Breast epithelium (tissue), 4 donors: ENCODE results near the gene OXCT1. TPM values are rescaled to one million over a fixed set of nuclear protein-coding genes. Genes with fewer than 3 reads are reported as not detected.

ENCODE experiments used
- DNase-seq, 2 donors: peaks; one replicate each; pipeline ENCODE4 v3.0.0-alpha.2; 2019; ENCODE audit warnings: low spot score in 2 of 2
- H3K27ac ChIP-seq, 2 donors: fragments of 200-600 bp; sonication (generic) in 1 of 2; one replicate each; pipeline ENCODE4 v1.5.1; 2016 to 2019; ENCODE audit warnings: mild to moderate bottlenecking in 1 of 2
- H3K27me3 ChIP-seq, 2 donors: fragments of 200-600 bp; sonication (generic) in 1 of 2; one replicate each; pipeline versions ENCODE4 v1.5.1 to v1.6.0; 2017 to 2019; ENCODE audit warnings: control low read depth in 1 of 2, mild to moderate bottlenecking in 1 of 2
- H3K36me3 ChIP-seq: fragments of 200-600 bp; one replicate; pipeline ENCODE4 v1.5.1; 2019
- H3K4me1 ChIP-seq, 2 donors: fragments of 200-600 bp; sonication (generic); one replicate each; pipeline ENCODE4 v1.5.1; 2016 to 2019; ENCODE audit warnings: control low read depth in 1 of 2
- H3K4me3 ChIP-seq, 3 donors: fragments of 200-600 bp; sonication (generic); 1 replicate in 2 of 3; 2 replicates in 1 of 3; pipeline ENCODE4 v1.5.1; 2016 to 2019; ENCODE audit warnings: mild to moderate bottlenecking in 3 of 3, moderate library complexity in 2 of 3
- H3K9me3 ChIP-seq, 2 donors: fragments of 200-600 bp; sonication (generic) in 1 of 2; one replicate each; pipeline ENCODE4 v1.5.1; 2016 to 2019; ENCODE audit warnings: control low read depth in 1 of 2
- CTCF ChIP-seq, 3 donors: fragments of 450-650 bp; IDR thresholded peaks; one replicate each; pipeline ENCODE4 v1.5.1; 2016 to 2017; ENCODE audit warnings: antibody characterized with exemption in 3 of 3, mild to moderate bottlenecking in 3 of 3, moderate library complexity in 3 of 3
- POLR2A ChIP-seq: fragments of 450-650 bp; IDR thresholded peaks from one replicate; pipeline ENCODE4 v1.6.1; 2016; ENCODE audit warnings: antibody characterized with exemption, mild to moderate bottlenecking, moderate library complexity
- POLR2AphosphoS5 ChIP-seq, 3 donors: sonication (generic); formaldehyde crosslinking; IDR thresholded peaks; one replicate each; pipeline ENCODE4 v1.6.1; 2017; ENCODE audit warnings: antibody characterized with exemption in 3 of 3
- intact Hi-C: fragments of 100-400 bp; cut with DNase I; formaldehyde crosslinking; loops from one replicate; pipeline ENCODE4 v1.15.1; 2023; ENCODE audit warnings: low total_unique reads
- total RNA-seq, 3 donors: library from RNA; depleted of rRNA; stranded (reverse); fragments of >200 nt; gene quantifications; one replicate each; pipeline ENCODE4 v1.1.0, GENCODE V29; 2016

OXCT1 gene
- total RNA-seq, 3 donors from 2014 or later, result 19.3 to 49.4 (median 21.8) TPM

DNA sequence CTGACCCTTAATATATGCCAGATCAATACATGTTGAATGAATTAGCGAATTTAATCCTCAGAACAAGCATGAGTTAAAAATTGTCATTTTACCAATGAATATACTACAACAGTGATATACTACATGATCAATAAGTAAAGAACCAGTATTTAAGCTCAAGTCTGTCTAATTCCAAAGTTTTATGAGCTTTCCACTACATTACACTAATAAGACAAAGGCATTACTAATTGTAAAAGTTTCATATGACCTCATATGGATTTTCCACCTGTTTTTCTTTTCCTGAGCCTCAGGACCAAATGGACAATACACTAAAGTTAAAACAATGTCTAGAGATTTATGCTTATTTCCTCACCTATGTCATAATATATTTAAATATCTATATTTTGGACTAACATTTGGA, 80.8 kb downstream of the OXCT1 start:
- Histone ChIP-seq H3K27ac (no peak overlapping the region), H3K9me3 (no peaks in the 10 kb centered on the region), H3K36me3 (no peaks in the 10 kb centered on the region), H3K27me3 (no peaks in the 10 kb centered on the region), H3K4me3 (no peak overlapping the region), H3K4me1 (no peaks in the 10 kb centered on the region)
- intact Hi-C loops, result no loop called here
- no peak for TF ChIP-seq CTCF (IDR thresholded peaks at IDR 0.05)
- no peak for TF ChIP-seq POLR2AphosphoS5 (IDR thresholded peaks at IDR 0.05)
- TF ChIP-seq POLR2A, result no peak
- DNase-seq, result no peak

GRCh38 chr5:41788941-41789368, 81.3 kb downstream of the OXCT1 start:
- H3K36me3 ChIP-seq, result no peaks in the 10 kb centered on the region
- TF ChIP-seq POLR2A, result no peak
- no peak for TF ChIP-seq POLR2AphosphoS5 (IDR thresholded peaks at IDR 0.05)
- TF ChIP-seq CTCF (IDR thresholded peaks at IDR 0.05), result no peak
- no peaks in the 10 kb centered on the region for H3K9me3 ChIP-seq
- intact Hi-C loops, result no loop called here
- DNase-seq, result no peak
- H3K27me3 ChIP-seq, result no peaks in the 10 kb centered on the region
- H3K4me1 ChIP-seq, result no peaks in the 10 kb centered on the region
- no peak overlapping the region for H3K4me3 ChIP-seq
- no peak overlapping the region for H3K27ac ChIP-seq

GRCh38 chr5:41787265-41787664, 83.0 kb downstream of the OXCT1 start:
- intact Hi-C loops, result no loop called here
- Histone ChIP-seq H3K27me3 (no peaks in the 10 kb centered on the region), H3K4me3 (no peak overlapping the region), H3K4me1 (no peaks in the 10 kb centered on the region), H3K36me3 (no peaks in the 10 kb centered on the region), H3K27ac (no peak overlapping the region), H3K9me3 (no peaks in the 10 kb centered on the region)
- no peak for DNase-seq
- TF ChIP-seq CTCF (IDR thresholded peaks at IDR 0.05), result no peak
- no peak for TF ChIP-seq POLR2A
- TF ChIP-seq POLR2AphosphoS5 (IDR thresholded peaks at IDR 0.05), result no peak

GRCh38 chr5:41785061-41785460, 85.2 kb downstream of the OXCT1 start:
- TF ChIP-seq POLR2A (no peak), POLR2AphosphoS5 (IDR thresholded peaks at IDR 0.05) (no peak), CTCF (IDR thresholded peaks at IDR 0.05) (no peak)
- Histone ChIP-seq H3K4me1 (no peaks in the 10 kb centered on the region), H3K4me3 (no peak overlapping the region), H3K27ac (no peak overlapping the region), H3K9me3 (no peaks in the 10 kb centered on the region), H3K36me3 (no peaks in the 10 kb centered on the region), H3K27me3 (no peaks in the 10 kb centered on the region)
- no peak for DNase-seq
- intact Hi-C loops, result no loop called here

DNA sequence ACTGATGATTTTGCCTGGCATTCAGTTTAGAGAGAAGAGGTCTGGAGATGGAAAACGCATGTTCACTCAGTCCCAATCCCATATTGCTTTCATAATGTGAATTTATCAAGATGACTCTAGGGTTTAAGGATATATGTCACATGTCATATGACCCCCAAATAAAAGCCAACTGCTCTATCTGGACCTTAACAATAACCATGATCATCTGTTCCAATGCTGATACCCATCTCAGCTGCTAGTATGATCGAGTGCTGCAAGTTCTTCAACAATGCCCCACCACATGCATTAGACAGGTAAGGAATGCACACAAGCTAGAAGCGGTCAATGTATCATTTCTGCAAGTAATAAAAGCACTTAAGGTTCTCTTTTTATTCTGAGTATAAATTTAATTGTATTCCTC, 91.8 kb downstream of the OXCT1 start:
- intact Hi-C loops, result no loop called here
- H3K27ac ChIP-seq, result no peak overlapping the region
- H3K9me3 ChIP-seq, result no peaks in the 10 kb centered on the region
- H3K4me1 ChIP-seq, result no peaks in the 10 kb centered on the region
- H3K4me3 ChIP-seq, result no peak overlapping the region
- no peaks in the 10 kb centered on the region for H3K36me3 ChIP-seq
- H3K27me3 ChIP-seq, result no peaks in the 10 kb centered on the region
- no peak for DNase-seq
- TF ChIP-seq POLR2AphosphoS5 (IDR thresholded peaks at IDR 0.05) (no peak), POLR2A (no peak), CTCF (IDR thresholded peaks at IDR 0.05) (no peak)
